Activated naive CD4-positive, alpha-beta T cell treated with anti-CD3 and anti-CD28 coated beads, Interleukin-2, amount 50 U/mL, for 72 hours (primary cell): Measurements from ENCODE around the gene RTP5. TPM values are rescaled to one million over a fixed set of nuclear protein-coding genes. Genes with fewer than 3 reads are reported as not detected.

Experiments used
- ATAC-seq, 2 donors: fragments of 150-1000 bp; cut with Tn5 transposase; 2 replicates each; pipeline ENCODE4 v1.10.0; 2021; ENCODE audit warnings: mild to moderate bottlenecking in 2 of 2, moderate library complexity in 2 of 2
- DNase-seq, 2 donors: peaks; one replicate each; pipeline ENCODE4 v3.0.0; 2021 to 2022; ENCODE audit warnings: low spot score in 2 of 2
- H3K27ac Mint-ChIP-seq, 2 donors: one replicate each; pipeline ENCODE4 v1.8.0; 2022; ENCODE audit warnings: mild to moderate bottlenecking in 2 of 2, mixed read lengths in 2 of 2
- H3K36me3 Mint-ChIP-seq, 2 donors: one replicate each; pipeline ENCODE4 v1.8.0; 2022; ENCODE audit warnings: mixed read lengths in 2 of 2
- H3K9me3 Mint-ChIP-seq, 2 donors: one replicate each; pipeline ENCODE4 v1.8.0; 2022; ENCODE audit warnings: mixed read lengths in 2 of 2
- total RNA-seq, 2 donors: library from RNA; stranded (reverse); gene quantifications; one replicate each; pipeline ENCODE4 v1.2.3, GENCODE V29; 2022

The RTP5 gene
- total RNA-seq, 2 donors from 2014 or later: 0.09 TPM; not detected in 1

GRCh38 chr2:241862775-241863535, 6.6 kb upstream of the RTP5 start:
- peaks cover 11 to 26% of the 10 kb centered on the region in 2 donors for H3K9me3 Mint-ChIP-seq
- H3K36me3 Mint-ChIP-seq: peaks cover 5 to 26% of the 10 kb centered on the region in 2 donors
- H3K27ac Mint-ChIP-seq: peak overlapping the region; percentile 55 to 83
- no peak for ATAC-seq
- DNase-seq: no peak

GRCh38 chr2:241863536-241863954, 6.0 kb upstream of the RTP5 start:
- Mint-ChIP-seq H3K9me3 (peaks cover 11 to 26% of the 10 kb centered on the region in 2 donors), H3K27ac (peak overlapping the region; percentile 55 to 83), H3K36me3 (peaks cover 5 to 23% of the 10 kb centered on the region in 2 donors)
- peak; percentile 34 to 67 for ATAC-seq
- DNase-seq: peak; percentile 50 to 88

GRCh38 chr2:241864168-241864849, 5.2 kb upstream of the RTP5 start:
- Mint-ChIP-seq H3K36me3 (peaks cover 5 to 23% of the 10 kb centered on the region in 2 donors), H3K9me3 (peaks cover 11 to 26% of the 10 kb centered on the region in 2 donors), H3K27ac (peak overlapping the region; percentile 33 to 62)
- no peak for ATAC-seq
- DNase-seq: no peak

GRCh38 chr2:241864850-241865213, 4.7 kb upstream of the RTP5 start:
- Mint-ChIP-seq H3K9me3 (peaks cover 11 to 26% of the 10 kb centered on the region in 2 donors), H3K36me3 (peaks cover 5 to 23% of the 10 kb centered on the region in 2 donors), H3K27ac (peak overlapping the region in 1 of 2 donors; percentile 33)
- ATAC-seq (no peak), DNase-seq (no peak)

GRCh38 chr2:241865416-241865956, 4.0 kb upstream of the RTP5 start:
- ATAC-seq: no peak
- H3K27ac Mint-ChIP-seq: peak overlapping the region in 1 of 2 donors; percentile 33
- peaks cover 11 to 26% of the 10 kb centered on the region in 2 donors for H3K9me3 Mint-ChIP-seq
- no peak for DNase-seq
- peaks cover 5 to 23% of the 10 kb centered on the region in 2 donors for H3K36me3 Mint-ChIP-seq

- peak overlapping the region in 1 of 2 donors; percentile 33 for H3K27ac Mint-ChIP-seq
- H3K36me3 Mint-ChIP-seq: peaks cover 5 to 20% of the 10 kb centered on the region in 2 donors
- DNase-seq: no peak
- H3K9me3 Mint-ChIP-seq: peaks cover 11 to 24% of the 10 kb centered on the region in 2 donors
- peak; percentile 5 to 20 for ATAC-seq
Observed at GRCh38 chr2:241865957-241866789, 3.4 kb upstream of the RTP5 start.

GRCh38 chr2:241866790-241867645, 2.5 kb upstream of the RTP5 start:
- DNase-seq (no peak), ATAC-seq (no peak)
- H3K36me3 Mint-ChIP-seq: peaks cover 5 to 12% of the 10 kb centered on the region in 2 donors
- H3K27ac Mint-ChIP-seq: no peak overlapping the region
- peaks cover 11 to 16% of the 10 kb centered on the region in 2 donors for H3K9me3 Mint-ChIP-seq

- Mint-ChIP-seq H3K36me3 (peaks cover 5 to 7% of the 10 kb centered on the region in 2 donors), H3K27ac (no peak overlapping the region), H3K9me3 (peaks cover 11 to 14% of the 10 kb centered on the region in 2 donors)
- DNase-seq (no peak), ATAC-seq (peak; percentile 5 to 39)
Observed at GRCh38 chr2:241867776-241868420, 1.6 kb upstream of the RTP5 start.

- peak in 1 of 2 donors; percentile 8 for ATAC-seq
- DNase-seq: no peak
- Mint-ChIP-seq H3K9me3 (peaks cover 11 to 14% of the 10 kb centered on the region in 2 donors), H3K27ac (no peak overlapping the region), H3K36me3 (peaks cover 5 to 7% of the 10 kb centered on the region in 2 donors)
Observed at GRCh38 chr2:241868661-241869081, 858 bp upstream of the RTP5 start.

- H3K36me3 Mint-ChIP-seq: no peaks in the 10 kb centered on the region
- ATAC-seq (no peak), DNase-seq (no peak)
- peaks cover 0 to 1% of the 10 kb centered on the region in 2 donors for H3K9me3 Mint-ChIP-seq
- no peak overlapping the region for H3K27ac Mint-ChIP-seq
Observed at GRCh38 chr2:241870081-241870541, 582 bp downstream of the RTP5 start.

- DNase-seq: no peak
- peak in 1 of 2 donors; percentile 17 for ATAC-seq
- Mint-ChIP-seq H3K9me3 (no peaks in the 10 kb centered on the region), H3K27ac (no peak overlapping the region), H3K36me3 (no peaks in the 10 kb centered on the region)
Observed at GRCh38 chr2:241870611-241871537, 1.3 kb downstream of the RTP5 start.

GRCh38 chr2:241871538-241872312, 2.2 kb downstream of the RTP5 start:
- Mint-ChIP-seq H3K9me3 (no peaks in the 10 kb centered on the region), H3K27ac (no peak overlapping the region)
- ATAC-seq: no peak

GRCh38 chr2:241872313-241872642, 2.7 kb downstream of the RTP5 start:
- Mint-ChIP-seq H3K36me3 (no peaks in the 10 kb centered on the region), H3K9me3 (no peaks in the 10 kb centered on the region), H3K27ac (no peak overlapping the region)
- DNase-seq (no peak), ATAC-seq (no peak)

More at GRCh38 chr2:241871538-241872312, 2.2 kb downstream of the RTP5 start:
- no peaks in the 10 kb centered on the region for H3K36me3 Mint-ChIP-seq
- DNase-seq: no peak
